K562 (cell line): ENCODE data around the gene LAPTM5. TPM values are rescaled to one million over a fixed set of nuclear protein-coding genes. Genes with fewer than 3 reads are reported as not detected.

Experiments
- ATAC-seq: fragments of 200-7000 bp; cut with Tn5 transposase; 3 replicates; pipeline ENCODE4 v1.9.1; 2020; ENCODE audit warnings: moderate library complexity
- BruUV-seq: library from RNA; stranded (reverse); fragments of 400-500 nt; replicated peaks from 2 replicates; lab custom pipeline; 2021; lab: Mats Ljungman, UMichigan
- CTCF ChIA-PET: fragments of 300-600 bp; formaldehyde crosslinking; extraction: SDS; loops from one replicate; lab custom pipeline; 2021; ENCODE audit warnings: low intra/inter-chr PET ratio; lab: Yijun Ruan, JAX
- POLR2A ChIA-PET: fragments of 300-600, 350-650 bp; sonication (Branson Sonifier 250); formaldehyde crosslinking; extraction: SDS; loops from one replicate; lab custom pipeline; 2021; ENCODE audit warnings: antibody characterized with exemption, inconsistent platforms; lab: Yijun Ruan, JAX
- DNase-seq, 4 experiments: peaks; one replicate each; pipeline versions ENCODE4 v3.0.0 to v3.0.0-alpha.2; 2011 to 2018; ENCODE audit warnings: low spot score in 3 of 4, mixed read lengths in 3 of 4; ENCODE audit errors: extremely low read depth in 1 of 4
- FAIRE-seq: peaks from 2 replicates; lab custom pipeline; 2011; peaks lifted over from hg19 to GRCh38; lab: Jason Lieb, UNC
- H2AFZ ChIP-seq: 2 replicates; pipeline ENCODE4 v1.6.0; 2011; ENCODE audit warnings: low read depth, low read length, control low read depth, inconsistent platforms
- H3K27ac ChIP-seq: fragments of 200-600 bp; 3 replicates; pipeline ENCODE4 v1.8.0; 2011; ENCODE audit warnings: low read depth, mild to moderate bottlenecking, control low read depth, inconsistent platforms, low read length, moderate library complexity, mixed read lengths; ENCODE audit errors: extremely low read depth
- H3K27me3 ChIP-seq, 2 experiments: fragments of 300-600 bp in 1 of 2; 2 replicates in 1 of 2; 3 replicates in 1 of 2; pipeline versions ENCODE4 v1.6.0 to v1.8.0; 2011; ENCODE audit warnings: inconsistent platforms in 2 of 2, low read length in 2 of 2, mild to moderate bottlenecking in 1 of 2, mixed read lengths in 1 of 2, moderate library complexity in 1 of 2; ENCODE audit not compliant: control insufficient read depth in 2 of 2, insufficient read depth in 2 of 2
- H3K36me3 ChIP-seq: fragments of 300-600 bp; 3 replicates; pipeline ENCODE4 v1.8.0; 2011; ENCODE audit warnings: mild to moderate bottlenecking, low read length, inconsistent platforms; ENCODE audit not compliant: control insufficient read depth, insufficient read depth
- H3K4me1 ChIP-seq, 2 experiments: fragments of 200-600 bp in 1 of 2; replicated peaks in 1 of 2; 2 replicates in 1 of 2; 3 replicates in 1 of 2; pipeline versions ENCODE4 v1.5.1 to v1.8.0; 2011; ENCODE audit warnings: inconsistent platforms in 2 of 2, low read length in 2 of 2, mild to moderate bottlenecking in 1 of 2, mixed read lengths in 1 of 2, moderate library complexity in 1 of 2; ENCODE audit not compliant: control insufficient read depth in 2 of 2, insufficient read depth in 2 of 2
- H3K4me2 ChIP-seq: 2 replicates; pipeline ENCODE4 v1.6.1; 2011; ENCODE audit warnings: low read length, control low read depth, inconsistent platforms, mixed read lengths; ENCODE audit not compliant: insufficient read depth
- H3K4me3 ChIP-seq: fragments of 200-600 bp; sonication (generic), shearing (Covaris generic); 2 replicates; pipeline ENCODE4 v1.5.1; 2016; ENCODE audit warnings: control low read depth, inconsistent platforms
- H3K79me2 ChIP-seq: fragments of 200-600 bp; 3 replicates; pipeline ENCODE4 v1.8.0; 2011; ENCODE audit warnings: low read length, inconsistent platforms; ENCODE audit not compliant: control insufficient read depth, insufficient read depth
- H3K9ac ChIP-seq, 2 experiments: 2 replicates each; pipeline versions ENCODE4 v1.6.0 to v1.6.1; 2011; ENCODE audit warnings: low read depth in 2 of 2, low read length in 2 of 2, control low read depth in 1 of 2, inconsistent platforms in 1 of 2, mild to moderate bottlenecking in 1 of 2, mixed read lengths in 1 of 2; ENCODE audit not compliant: insufficient read depth in 1 of 2
- H3K9me1 ChIP-seq: one replicate; pipeline ENCODE4 v1.6.0; 2011; ENCODE audit warnings: inconsistent platforms, mild to moderate bottlenecking, low read length, moderate library complexity; ENCODE audit not compliant: control insufficient read depth, insufficient read depth
- H3K9me3 ChIP-seq: replicated peaks from 2 replicates; pipeline ENCODE4 v1.5.1; 2011; ENCODE audit warnings: low read depth, low read length, inconsistent platforms; ENCODE audit not compliant: control insufficient read depth, insufficient read depth
- H4K20me1 ChIP-seq: replicated peaks from 2 replicates; pipeline ENCODE4 v1.6.1; 2011; ENCODE audit warnings: low read length, inconsistent platforms, mixed read lengths; ENCODE audit not compliant: control insufficient read depth, insufficient read depth
- BHLHE40 ChIP-seq: IDR thresholded peaks from 2 replicates; pipeline ENCODE4 v1.6.1; 2011; ENCODE audit warnings: low read length, improper control_type of control experiment
- CBX8 ChIP-seq: fragments of 200-600 bp; sonication (generic); IDR thresholded peaks from 2 replicates; pipeline ENCODE4 v1.6.1; 2012; ENCODE audit warnings: borderline replicate concordance, mixed run types, low read depth, mild to moderate bottlenecking, moderate library complexity, mixed read lengths, low read length, control low read depth, inconsistent platforms; ENCODE audit not compliant: poor library complexity, severe bottlenecking; ENCODE audit errors: extremely low read depth
- TAL1 ChIP-seq: fragments of 450-650 bp; IDR thresholded peaks from 2 replicates; pipeline ENCODE4 v1.6.1; 2016; ENCODE audit warnings: mild to moderate bottlenecking
- TBP ChIP-seq: optimal IDR thresholded peaks from 2 replicates; pipeline ENCODE3; 2011; ENCODE audit warnings: low read depth, low read length, improper control_type of control experiment
- ZNF707 ChIP-seq: fragments of 250-450 bp; sonication (Bioruptor Pico); conservative IDR thresholded peaks from 2 replicates; pipeline ENCODE4 v1.8.0; 2022; ENCODE audit warnings: inconsistent platforms, mild to moderate bottlenecking, moderate library complexity
- ZNF79 ChIP-seq: fragments of 250-450 bp; sonication (Bioruptor Pico); IDR thresholded peaks from 2 replicates; pipeline ENCODE4 v1.4.0; 2020; ENCODE audit warnings: low read depth, mild to moderate bottlenecking, moderate library complexity
- WGBS: fragments of 100-300 bp; shearing (Covaris generic); methylation state at CpG from one replicate; pipeline ENCODE4 v1.1.6; 2016; ENCODE audit warnings: low coverage, mixed read lengths; ENCODE audit not compliant: insufficient coverage; ENCODE audit errors: missing lambda C conversion rate; 5-methylcytosine and 5-hydroxymethylcytosine counted together
- in situ Hi-C: fragments of 300-500 bp; cut with MboI; formaldehyde crosslinking; loops from 4 replicates; pipeline ENCODE4 v1.15.0; 2018; ENCODE audit warnings: inconsistent platforms, mixed read lengths
- intact Hi-C: fragments of 100-400 bp; cut with micrococcal nuclease; formaldehyde crosslinking; loops from 2 replicates; pipeline ENCODE4 v1.14.2; 2022
- polyA plus RNA-seq, 8 experiments: library from polyadenylated mRNA; depleted of rRNA in 4 of 8; stranded (reverse) in 5 of 8; unstranded in 3 of 8; fragments of >200 nt; fragmentation: Nextera tagmentation in 2 of 8; fragmentation: Illumina TruSeq in 1 of 8; extraction: Ambion mirVana in 2 of 8; extraction: Trizol in 1 of 8; gene quantifications; 2 replicates each; pipeline versions ENCODE4 v1.2.1 to v1.2.3, GENCODE V29; 2011 to 2014; ENCODE audit warnings: inconsistent platforms in 1 of 8, missing spikeins in 1 of 8
- total RNA-seq, 7 experiments: library from RNA; depleted of rRNA in 6 of 7; stranded (reverse); fragments of >200 nt in 6 of 7; fragmentation: Illumina TruSeq in 2 of 7; extraction: Trizol in 2 of 7; gene quantifications; 2 replicates each; pipeline versions ENCODE4 v1.2.1 to v1.2.3, GENCODE V29; 2011 to 2021; ENCODE audit warnings: low replicate concordance in 1 of 7
- TF ChIP-seq, protein P1 (sequence below): fragments of 450-650 bp; formaldehyde crosslinking; IDR thresholded peaks from 2 replicates; pipeline ENCODE4 v1.4.0; 2020; ENCODE audit warnings: mild to moderate bottlenecking, moderate library complexity
- TF ChIP-seq, protein P2 (sequence below): fragments of 250-450 bp; sonication (Bioruptor Pico); IDR thresholded peaks from 2 replicates; pipeline ENCODE4 v1.4.0; 2020; ENCODE audit warnings: borderline replicate concordance
- TF ChIP-seq, protein P3 (sequence below): fragments of 450-650 bp; formaldehyde crosslinking; IDR thresholded peaks from 2 replicates; pipeline ENCODE4 v1.4.0; 2020; ENCODE audit warnings: mild to moderate bottlenecking, moderate library complexity
- TF ChIP-seq, protein P4 (sequence below), 2 experiments: IDR thresholded peaks in 1 of 2; conservative IDR thresholded peaks in 1 of 2; 2 replicates each; pipeline ENCODE4 v1.6.1; 2016; ENCODE audit warnings: low read depth in 2 of 2, mild to moderate bottlenecking in 1 of 2, missing compliant biosample characterization in 1 of 2, missing genetic modification characterization in 1 of 2, moderate library complexity in 1 of 2

LAPTM5 gene
- total and polyA plus RNA-seq, 9 of the 15 experiments (the other 6 are each of a cell fraction or from before 2014, with no cell fraction given), result 2.4 to 47.3 (median 20.3) TPM

DNA sequence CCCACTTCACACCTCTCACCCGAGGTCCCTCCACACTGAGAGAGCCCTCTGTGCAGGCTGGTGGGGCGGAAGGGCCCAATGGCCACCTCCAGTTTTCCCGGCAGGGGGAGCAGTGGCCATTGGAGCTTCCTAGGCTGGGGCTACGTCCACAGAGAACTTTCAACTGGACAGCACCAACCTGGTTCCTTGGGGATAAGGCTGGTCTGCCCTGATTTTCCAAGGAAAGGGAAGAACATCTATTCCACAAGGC, 20.3 kb upstream of the LAPTM5 start (continued):
- TF ChIP-seq, protein P1, sequence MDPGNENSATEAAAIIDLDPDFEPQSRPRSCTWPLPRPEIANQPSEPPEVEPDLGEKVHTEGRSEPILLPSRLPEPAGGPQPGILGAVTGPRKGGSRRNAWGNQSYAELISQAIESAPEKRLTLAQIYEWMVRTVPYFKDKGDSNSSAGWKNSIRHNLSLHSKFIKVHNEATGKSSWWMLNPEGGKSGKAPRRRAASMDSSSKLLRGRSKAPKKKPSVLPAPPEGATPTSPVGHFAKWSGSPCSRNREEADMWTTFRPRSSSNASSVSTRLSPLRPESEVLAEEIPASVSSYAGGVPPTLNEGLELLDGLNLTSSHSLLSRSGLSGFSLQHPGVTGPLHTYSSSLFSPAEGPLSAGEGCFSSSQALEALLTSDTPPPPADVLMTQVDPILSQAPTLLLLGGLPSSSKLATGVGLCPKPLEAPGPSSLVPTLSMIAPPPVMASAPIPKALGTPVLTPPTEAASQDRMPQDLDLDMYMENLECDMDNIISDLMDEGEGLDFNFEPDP, result no peak
- no peak for TF ChIP-seq TBP

DNA sequence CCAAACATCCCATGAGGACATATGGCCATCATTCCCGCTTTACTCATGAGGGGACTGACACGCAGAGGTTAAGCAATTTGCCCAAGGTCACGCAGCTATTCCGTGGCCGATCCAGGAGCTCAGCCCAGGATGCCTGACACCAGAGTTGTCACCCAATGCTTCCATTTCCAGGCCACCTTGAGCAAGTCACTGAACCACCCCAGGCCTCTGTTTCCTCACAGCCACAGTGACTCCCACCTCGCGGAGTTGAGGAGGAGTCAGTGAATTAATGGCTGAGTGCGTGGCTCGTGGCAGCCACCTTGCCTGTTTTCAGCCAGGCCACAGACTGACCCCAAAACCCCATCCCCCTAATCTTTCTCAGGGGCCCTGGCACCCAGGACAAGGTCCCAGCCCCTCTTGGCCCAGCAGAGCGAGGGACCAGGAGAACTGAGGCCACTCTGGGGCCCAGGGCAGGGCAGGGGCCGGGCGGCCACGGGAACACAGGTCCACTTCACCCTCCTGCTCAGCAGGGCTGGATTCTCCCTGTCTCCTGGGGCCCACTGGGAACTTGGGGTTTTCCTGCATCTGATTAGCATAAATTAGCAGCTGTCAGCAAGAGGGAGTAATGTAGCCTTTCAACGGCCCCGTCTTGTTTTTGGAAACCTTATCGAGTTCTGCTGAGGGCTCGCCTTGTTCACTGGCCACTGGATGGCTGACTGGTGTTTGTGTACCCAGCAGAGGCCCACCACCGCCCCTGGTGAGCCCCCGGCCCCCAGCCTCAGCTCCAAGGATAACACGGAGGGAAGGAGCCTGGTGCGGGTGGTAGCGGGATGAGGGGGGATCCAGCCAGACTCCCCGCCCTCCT, 19.7 kb upstream of the LAPTM5 start:
- H3K9me3 ChIP-seq, result no peaks in the 10 kb centered on the region
- H3K4me1 ChIP-seq, result peaks cover 60 to 61% of the 10 kb centered on the region in 2 experiments
- FAIRE-seq (no peak), DNase-seq (peak in 2 of 4 experiments; percentile 60 to 76), ATAC-seq (peak; percentile 15)
- in situ Hi-C loops, result loop anchor here (5.0 kb wide), 1 partner anchor 60 kb away; no protein-coding TSS in a partner anchor
- no peak overlapping the region for H3K4me3 ChIP-seq
- 50% methylated on average over 23 of the region's 23 CpGs for WGBS
- peaks cover 4% of the 10 kb centered on the region for H3K9me1 ChIP-seq
- ChIA-PET CTCF (interaction anchor here (4.6 kb wide), 1 partner anchor 55 kb away, joined by 187 read pairs; the partner anchor contains the start of gene MATN1), POLR2A (interaction anchor here (0.6 to 4.9 kb wide), 6 partner anchors 8 to 142 kb away, joined by 3 to 117 read pairs (median 38); partner anchors contain the start of gene MATN1)
- intact Hi-C loops, result loop anchor here (10.0 kb wide), 2 partner anchors 392 to 1542 kb away; partner anchors contain the start of genes MECR and PTPRU
- peak overlapping the region; percentile 90 for H3K4me2 ChIP-seq
- H2AFZ ChIP-seq, result peak overlapping the region; percentile 62
- H4K20me1 ChIP-seq, result no peaks in the 10 kb centered on the region
- BruUV-seq, result no TSS peak
- H3K36me3 ChIP-seq, result no peaks in the 10 kb centered on the region
- H3K9ac ChIP-seq, result peak overlapping the region; percentile 75 to 84
- H3K79me2 ChIP-seq, result peaks cover 8% of the 10 kb centered on the region; the same call in 2 of the 3 replicates
- no peaks in the 10 kb centered on the region for H3K27me3 ChIP-seq
- H3K27ac ChIP-seq, result peak overlapping the region; percentile 93
- TF ChIP-seq, protein P2, sequence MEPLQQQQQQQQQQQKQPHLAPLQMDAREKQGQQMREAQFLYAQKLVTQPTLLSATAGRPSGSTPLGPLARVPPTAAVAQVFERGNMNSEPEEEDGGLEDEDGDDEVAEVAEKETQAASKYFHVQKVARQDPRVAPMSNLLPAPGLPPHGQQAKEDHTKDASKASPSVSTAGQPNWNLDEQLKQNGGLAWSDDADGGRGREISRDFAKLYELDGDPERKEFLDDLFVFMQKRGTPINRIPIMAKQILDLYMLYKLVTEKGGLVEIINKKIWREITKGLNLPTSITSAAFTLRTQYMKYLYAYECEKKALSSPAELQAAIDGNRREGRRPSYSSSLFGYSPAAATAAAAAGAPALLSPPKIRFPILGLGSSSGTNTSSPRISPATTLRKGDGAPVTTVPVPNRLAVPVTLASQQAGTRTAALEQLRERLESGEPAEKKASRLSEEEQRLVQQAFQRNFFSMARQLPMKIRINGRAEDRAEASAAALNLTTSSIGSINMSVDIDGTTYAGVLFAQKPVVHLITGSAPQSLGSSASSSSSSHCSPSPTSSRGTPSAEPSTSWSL (CRISPR knock-in tag), result no peak
- TF ChIP-seq, protein P3, sequence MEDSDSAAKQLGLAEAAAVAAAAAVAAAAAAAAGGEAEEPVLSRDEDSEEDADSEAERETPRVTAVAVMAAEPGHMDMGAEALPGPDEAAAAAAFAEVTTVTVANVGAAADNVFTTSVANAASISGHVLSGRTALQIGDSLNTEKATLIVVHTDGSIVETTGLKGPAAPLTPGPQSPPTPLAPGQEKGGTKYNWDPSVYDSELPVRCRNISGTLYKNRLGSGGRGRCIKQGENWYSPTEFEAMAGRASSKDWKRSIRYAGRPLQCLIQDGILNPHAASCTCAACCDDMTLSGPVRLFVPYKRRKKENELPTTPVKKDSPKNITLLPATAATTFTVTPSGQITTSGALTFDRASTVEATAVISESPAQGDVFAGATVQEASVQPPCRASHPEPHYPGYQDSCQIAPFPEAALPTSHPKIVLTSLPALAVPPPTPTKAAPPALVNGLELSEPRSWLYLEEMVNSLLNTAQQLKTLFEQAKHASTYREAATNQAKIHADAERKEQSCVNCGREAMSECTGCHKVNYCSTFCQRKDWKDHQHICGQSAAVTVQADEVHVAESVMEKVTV (CRISPR knock-in tag), result 0 out of 2 replicates have a peak, but pooled peaks have one; percentile 34
- TF ChIP-seq ZNF79 (CRISPR knock-in tag), result peak; percentile 61
- no peak for TF ChIP-seq BHLHE40
- TF ChIP-seq, protein P4, sequence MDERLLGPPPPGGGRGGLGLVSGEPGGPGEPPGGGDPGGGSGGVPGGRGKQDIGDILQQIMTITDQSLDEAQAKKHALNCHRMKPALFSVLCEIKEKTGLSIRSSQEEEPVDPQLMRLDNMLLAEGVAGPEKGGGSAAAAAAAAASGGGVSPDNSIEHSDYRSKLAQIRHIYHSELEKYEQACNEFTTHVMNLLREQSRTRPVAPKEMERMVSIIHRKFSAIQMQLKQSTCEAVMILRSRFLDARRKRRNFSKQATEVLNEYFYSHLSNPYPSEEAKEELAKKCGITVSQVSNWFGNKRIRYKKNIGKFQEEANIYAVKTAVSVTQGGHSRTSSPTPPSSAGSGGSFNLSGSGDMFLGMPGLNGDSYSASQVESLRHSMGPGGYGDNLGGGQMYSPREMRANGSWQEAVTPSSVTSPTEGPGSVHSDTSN (CRISPR knock-in tag; IDR thresholded peaks at IDR 0.05; ENCODE audit: low read depth), result no peak
- TF ChIP-seq, protein P4 (tag; conservative IDR thresholded peaks at IDR 0.05; ENCODE audit: low read depth), result peak; percentile 82
- no peak for TF ChIP-seq TAL1
- TF ChIP-seq ZNF707 (CRISPR knock-in tag), result no peak
- TF ChIP-seq CBX8, result no peak
